GM19463 (cell line): Measurements from ENCODE around the gene C1orf122.

Experiments used
- ATAC-seq: cut with Tn5 transposase; IDR thresholded peaks from one replicate; pipeline ENCODE4 v1.9.1; 2021; ENCODE audit warnings: mild to moderate bottlenecking, moderate library complexity; ENCODE audit not compliant: unreplicated experiment

C1orf122 gene

DNA sequence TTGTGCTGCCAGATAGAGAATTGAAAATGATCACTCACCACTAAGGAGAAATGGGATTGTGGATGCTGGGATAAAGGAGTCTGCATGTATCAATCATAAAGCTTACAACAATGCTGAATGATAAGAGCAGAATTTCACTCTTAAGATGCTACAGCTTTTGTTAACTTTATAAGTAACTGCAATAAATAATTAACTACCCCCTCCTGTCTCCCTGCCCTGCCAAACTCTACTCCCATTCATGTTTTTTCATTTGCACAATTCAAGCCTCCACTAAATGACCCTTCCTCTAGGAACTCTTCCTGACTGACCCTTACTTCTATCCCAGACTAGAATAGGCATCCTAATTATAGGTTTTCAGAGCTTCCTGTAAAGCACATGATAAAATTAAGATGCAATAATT, 36.9 kb downstream of the C1orf122 start:
- ATAC-seq, result no peak

DNA sequence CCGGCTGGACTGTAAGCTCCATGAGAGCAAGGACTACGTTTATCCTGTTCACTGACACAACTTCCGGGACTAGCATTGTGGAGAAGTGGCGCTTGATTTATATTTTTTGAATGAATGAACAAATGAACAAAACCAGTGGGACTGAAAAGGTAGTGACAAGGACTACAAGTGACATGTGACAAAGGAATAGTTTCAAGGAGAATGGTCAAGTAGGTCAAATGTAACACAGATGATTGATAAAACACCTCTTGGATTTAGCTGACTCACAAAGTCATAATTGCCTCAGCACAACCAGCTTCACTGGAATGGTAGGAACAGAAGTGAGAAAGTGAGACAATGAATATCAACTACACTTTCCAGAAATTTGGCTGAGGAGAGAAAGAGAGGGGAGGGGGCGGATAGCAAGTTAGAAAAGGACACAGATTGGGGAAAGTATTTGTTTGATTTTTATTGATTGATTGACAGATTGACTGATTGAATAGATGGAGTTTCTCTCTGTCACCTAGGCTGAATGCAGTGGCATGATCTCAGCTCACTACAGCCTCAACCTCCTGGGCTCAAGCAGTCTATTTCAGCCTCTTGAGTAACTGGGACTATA, 37.6 kb downstream of the C1orf122 start:
- ATAC-seq, result no peak

DNA sequence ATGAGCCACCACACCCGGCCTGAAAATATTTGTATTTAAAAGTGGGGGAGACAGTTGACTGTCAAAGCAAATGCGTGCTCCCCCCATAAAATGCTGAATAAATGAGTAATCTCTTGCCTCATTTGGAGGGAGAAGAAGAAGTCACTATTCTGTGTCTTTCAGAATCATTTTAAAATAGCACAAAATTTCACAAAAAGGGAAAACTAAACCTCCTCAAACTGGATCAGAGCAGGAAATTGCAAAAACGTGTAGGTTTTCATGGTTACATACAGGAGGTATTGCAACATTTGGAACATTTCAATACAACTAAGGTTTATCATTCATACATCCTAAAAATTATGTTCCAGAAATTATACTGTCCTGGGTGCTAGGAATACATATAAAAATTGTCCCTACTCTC, 38.2 kb downstream of the C1orf122 start:
- no peak for ATAC-seq

DNA sequence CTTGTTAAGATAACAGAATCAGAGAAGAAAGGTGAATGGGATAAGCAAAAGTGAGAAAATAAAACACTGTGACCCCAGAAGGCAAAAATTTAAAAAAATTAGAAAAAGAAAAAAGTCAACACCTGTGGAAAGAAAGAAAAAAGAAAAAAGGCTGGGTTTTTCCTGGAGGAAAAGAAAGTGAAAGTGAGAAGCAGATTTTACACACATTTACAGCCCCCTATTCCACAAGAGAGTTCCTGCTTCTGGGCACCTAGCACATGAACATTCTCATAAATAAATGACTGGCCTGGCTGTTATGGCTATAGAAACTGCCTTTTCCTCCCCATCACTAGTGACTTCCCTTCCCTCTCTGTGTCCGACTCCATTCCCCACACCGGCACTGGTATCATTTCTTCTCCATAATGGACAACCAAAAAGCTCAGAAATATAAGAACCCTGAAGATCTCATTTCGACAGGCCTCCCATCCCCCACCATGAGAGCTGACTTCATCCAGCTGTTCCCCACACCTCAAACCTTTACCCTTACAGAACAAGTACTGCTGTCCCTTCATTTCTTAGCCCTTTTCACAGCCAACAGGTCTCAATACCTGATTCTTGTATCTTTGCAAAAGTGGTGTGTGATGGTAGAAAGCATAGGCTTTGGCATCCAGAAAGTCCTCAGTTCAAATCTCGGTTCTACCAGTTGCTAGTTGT, 39.2 kb downstream of the C1orf122 start:
- no peak for ATAC-seq

DNA sequence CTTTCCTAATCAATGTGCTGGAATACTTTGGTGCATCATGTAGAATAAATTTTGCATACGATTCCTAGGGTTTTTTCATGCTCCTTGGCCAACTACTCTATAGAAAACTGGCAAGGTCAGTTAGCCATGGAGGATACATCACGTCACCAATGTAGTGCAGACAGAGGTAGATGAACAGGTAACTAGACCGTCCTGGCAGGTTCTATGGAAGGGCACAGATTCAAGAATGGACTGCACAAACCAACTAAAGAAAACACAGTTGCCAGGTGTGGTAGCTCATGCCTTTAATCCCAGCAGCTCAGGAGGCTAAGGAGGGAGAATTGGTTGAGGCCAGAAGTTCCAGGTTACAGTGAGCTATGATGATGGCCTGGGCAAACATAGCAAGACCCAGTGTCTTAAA, 41.9 kb downstream of the C1orf122 start:
- no peak for ATAC-seq

DNA sequence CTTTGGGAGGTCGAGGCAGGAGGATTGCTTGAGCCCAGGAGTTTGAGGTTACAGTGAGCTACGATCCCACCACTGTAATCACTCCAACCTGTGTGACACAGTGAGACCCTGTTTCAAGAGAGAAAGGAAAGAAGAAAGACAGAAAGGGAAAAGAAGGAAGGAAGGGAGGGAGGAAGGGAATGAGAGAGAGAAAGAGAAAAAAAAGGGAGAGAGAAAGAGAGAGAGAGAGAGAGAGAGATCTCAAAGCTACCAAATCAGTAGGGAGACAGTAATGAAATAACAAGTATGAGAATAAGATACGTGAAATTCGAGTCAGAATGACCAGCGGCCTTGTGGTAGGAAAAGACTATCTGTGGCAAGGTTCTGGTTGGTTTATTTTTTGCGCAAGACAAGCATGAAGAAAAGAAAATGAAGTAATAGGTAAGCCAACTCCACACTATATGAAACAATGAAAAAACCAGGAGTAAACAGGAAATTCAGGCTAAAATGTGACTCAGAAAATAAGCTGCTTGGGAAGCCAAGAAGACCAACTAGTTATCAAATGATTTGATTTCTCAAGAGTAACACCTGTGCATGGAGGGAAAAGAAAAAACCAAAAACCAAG, 42.9 kb downstream of the C1orf122 start:
- ATAC-seq, result no peak

DNA sequence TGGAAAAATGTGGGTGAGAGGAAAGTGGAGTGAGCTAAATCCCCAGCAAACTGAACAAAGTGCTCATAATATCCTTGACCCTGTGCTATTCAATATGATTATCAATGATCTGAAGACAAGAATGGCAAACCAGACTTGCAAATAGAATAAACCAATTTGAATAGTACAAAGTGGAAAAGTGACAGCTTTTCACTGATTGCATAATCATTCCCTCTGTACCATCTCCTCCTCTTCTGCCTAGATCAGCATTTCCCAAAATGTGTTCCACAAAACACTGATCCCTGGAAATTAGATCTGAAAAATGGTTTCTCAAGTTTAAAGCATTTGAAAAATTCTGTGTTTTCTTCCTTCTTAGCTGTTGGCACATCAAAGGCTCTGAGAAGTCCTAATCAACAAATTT, 43.7 kb downstream of the C1orf122 start:
- no peak for ATAC-seq

DNA sequence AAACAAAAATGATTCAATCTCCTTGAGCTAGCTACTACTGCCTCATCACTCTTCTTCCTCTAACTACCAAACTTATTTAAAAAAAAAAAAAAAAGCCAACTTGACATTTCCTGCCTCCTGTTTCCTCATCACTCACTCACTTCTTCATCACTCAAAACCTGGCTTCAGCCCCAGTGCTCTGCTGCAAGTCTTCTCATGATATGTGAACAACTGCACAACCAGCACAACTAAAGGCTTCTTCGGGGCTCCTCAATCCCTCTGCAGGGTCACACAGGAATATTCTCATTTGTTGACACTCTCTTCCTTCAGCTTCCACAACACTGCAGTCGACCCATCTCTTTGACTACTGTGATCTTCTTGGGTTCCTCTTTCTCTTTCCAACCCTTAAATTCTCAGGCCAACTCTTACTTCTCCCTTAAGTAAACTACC, 44.2 kb downstream of the C1orf122 start:
- ATAC-seq, result no peak

DNA sequence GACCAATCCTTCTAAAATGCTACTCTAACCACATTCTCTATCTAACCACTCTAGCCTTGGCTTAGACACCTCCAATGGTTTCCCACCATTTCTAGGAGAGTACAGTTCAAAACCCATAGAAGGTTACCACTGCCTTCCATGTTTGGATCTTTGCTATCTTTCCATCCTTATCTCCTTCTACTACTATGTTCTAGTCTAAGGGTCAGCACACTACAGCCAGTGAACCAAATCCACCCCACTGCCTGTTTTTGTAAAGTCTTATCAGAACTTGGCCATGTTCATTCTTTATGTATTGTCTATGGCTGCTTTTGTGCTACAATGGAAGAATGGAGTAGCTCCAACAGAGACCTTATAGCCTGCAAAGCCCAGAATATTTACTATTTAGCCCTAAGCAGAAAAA, 45.6 kb downstream of the C1orf122 start:
- no peak for ATAC-seq

DNA sequence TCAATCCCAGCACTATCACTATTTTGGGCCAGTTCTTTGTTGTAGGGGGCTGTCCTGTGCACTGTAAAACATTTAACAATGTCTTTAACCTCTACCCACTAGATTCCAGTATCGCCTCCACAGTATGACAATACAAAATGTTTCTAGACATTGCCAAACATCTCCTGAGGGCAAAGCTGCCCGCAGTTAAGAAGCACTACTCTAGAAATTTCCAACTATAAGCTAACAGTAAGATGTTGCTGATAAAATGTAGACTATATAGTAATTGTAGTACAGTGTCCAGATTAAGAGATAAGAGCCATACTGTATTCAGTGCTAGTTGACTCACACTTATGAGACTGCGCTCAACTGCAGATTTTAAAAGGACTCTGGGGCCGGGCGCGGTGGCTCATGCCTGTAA, 46.8 kb downstream of the C1orf122 start:
- ATAC-seq, result no peak
